Keratinocyte (primary cell): Measurements from ENCODE around the gene OOSP4A. TPM values are rescaled to one million over a fixed set of nuclear protein-coding genes. Genes with fewer than 3 reads are reported as not detected.

ENCODE experiments used
- DNase-seq: peaks from one replicate; pipeline ENCODE4 v3.0.0-alpha.2; 2011; ENCODE audit warnings: low read depth, missing footprints, low spot score
- FAIRE-seq: peaks from 2 replicates; lab custom pipeline; 2011; peaks lifted over from hg19 to GRCh38; lab: Jason Lieb, UNC
- H2AFZ ChIP-seq: 2 replicates; pipeline ENCODE4 v1.6.0; 2012; ENCODE audit warnings: low read length, control low read depth, inconsistent platforms; ENCODE audit not compliant: control insufficient read depth
- H3K27ac ChIP-seq: 2 replicates; pipeline ENCODE4 v1.5.1; 2011; ENCODE audit warnings: low read length; ENCODE audit not compliant: control insufficient read depth, insufficient read depth
- H3K27me3 ChIP-seq: 3 replicates; pipeline ENCODE4 v1.6.0; 2011; ENCODE audit warnings: low read length; ENCODE audit not compliant: control insufficient read depth, insufficient read depth; ENCODE audit errors: extremely low read depth
- H3K36me3 ChIP-seq, 2 experiments: 2 replicates in 1 of 2; 3 replicates in 1 of 2; pipeline ENCODE4 v1.5.1; 2011; ENCODE audit warnings: low read length in 2 of 2, mild to moderate bottlenecking in 1 of 2; ENCODE audit not compliant: control insufficient read depth in 2 of 2, insufficient read depth in 2 of 2; ENCODE audit errors: extremely low read depth in 1 of 2
- H3K4me1 ChIP-seq: 3 replicates; pipeline ENCODE4 v1.5.1; 2011; ENCODE audit warnings: low read length; ENCODE audit not compliant: control insufficient read depth, insufficient read depth; ENCODE audit errors: extremely low read depth
- H3K4me2 ChIP-seq: 3 replicates; pipeline ENCODE4 v1.6.0; 2011; ENCODE audit warnings: low read depth, low read length; ENCODE audit not compliant: control insufficient read depth, insufficient read depth; ENCODE audit errors: extremely low read depth
- H3K4me3 ChIP-seq, 3 experiments: fragments of 200-600 bp in 1 of 3; sonication (generic) in 1 of 3; 2 replicates in 2 of 3; 3 replicates in 1 of 3; pipeline ENCODE4 v1.5.1; 2011 to 2016; ENCODE audit warnings: low read length in 3 of 3, mild to moderate bottlenecking in 3 of 3, control low read depth in 2 of 3, inconsistent platforms in 1 of 3, low read depth in 1 of 3, mixed read lengths in 1 of 3, mixed run types in 1 of 3, moderate library complexity in 1 of 3; ENCODE audit not compliant: control insufficient read depth in 2 of 3, insufficient read depth in 2 of 3; ENCODE audit errors: extremely low read depth in 1 of 3
- H3K79me2 ChIP-seq: 2 replicates; pipeline ENCODE4 v1.6.0; 2012; ENCODE audit warnings: low read length; ENCODE audit not compliant: control insufficient read depth, insufficient read depth
- H3K9ac ChIP-seq: 3 replicates; pipeline ENCODE4 v1.6.0; 2011; ENCODE audit warnings: low read length; ENCODE audit not compliant: control insufficient read depth, insufficient read depth; ENCODE audit errors: extremely low read depth
- H3K9me1 ChIP-seq: 3 replicates; pipeline ENCODE4 v1.6.0; 2011; ENCODE audit warnings: low read length; ENCODE audit not compliant: control insufficient read depth, insufficient read depth; ENCODE audit errors: extremely low read depth
- H3K9me3 ChIP-seq: 2 replicates; pipeline ENCODE4 v1.5.1; 2012; ENCODE audit warnings: low read depth, low read length; ENCODE audit not compliant: control insufficient read depth
- H4K20me1 ChIP-seq: 3 replicates; pipeline ENCODE4 v1.6.0; 2011; ENCODE audit warnings: low read length; ENCODE audit not compliant: control insufficient read depth, insufficient read depth; ENCODE audit errors: extremely low read depth
- CTCF ChIP-seq, 3 experiments: IDR thresholded peaks in 1 of 3; conservative IDR thresholded peaks in 1 of 3; optimal IDR thresholded peaks in 1 of 3; 2 replicates in 2 of 3; 3 replicates in 1 of 3; pipeline versions ENCODE3 to v1.5.1; 2011; ENCODE audit warnings: low read length in 3 of 3, mild to moderate bottlenecking in 3 of 3, moderate library complexity in 2 of 3, control low read depth in 1 of 3, inconsistent platforms in 1 of 3; ENCODE audit not compliant: insufficient read depth in 2 of 3; ENCODE audit errors: extremely low read depth in 1 of 3
- EZH2 ChIP-seq: IDR thresholded peaks from one replicate; pipeline ENCODE4 v1.6.1; 2012; ENCODE audit warnings: inconsistent platforms, mild to moderate bottlenecking, low read length, moderate library complexity
- dilution Hi-C: fragments of 300-500 bp; cut with MboI; formaldehyde crosslinking; loops from one replicate; pipeline ENCODE4 v1.7.0; 2020; ENCODE audit warnings: low sequenced_read_pairs; ENCODE audit not compliant: extremely low pct_ligation_motif_present
- polyA minus RNA-seq, 3 experiments: library from RNA; depleted of rRNA, polyadenylated mRNA; stranded (reverse); fragments of >200 nt; gene quantifications; 1 replicate in 1 of 3; 2 replicates in 1 of 3; 3 replicates in 1 of 3; pipeline ENCODE4 v1.2.3, GENCODE V29; 2011
- polyA plus RNA-seq, 5 experiments: library from polyadenylated mRNA; depleted of rRNA in 3 of 5; stranded (reverse) in 3 of 5; stranded (forward) in 1 of 5; unstranded in 1 of 5; fragments of >200 nt; gene quantifications; 1 replicate in 1 of 5; 2 replicates in 3 of 5; 3 replicates in 1 of 5; pipeline versions ENCODE4 v1.2.1 to v1.2.3, GENCODE V29; 2011 to 2012; ENCODE audit warnings: missing spikeins in 2 of 5, low read depth in 1 of 5, low replicate concordance in 1 of 5

OOSP4A gene
- polyA plus RNA-seq (not detected in 3 replicates), polyA minus RNA-seq (not detected in 3 replicates)
- polyA plus RNA-seq (2011; ENCODE audit: low read depth) = 0.50 TPM
- polyA plus RNA-seq (2011; cell fraction: cytosol; rRNA removed) = not detected in 2 replicates
- polyA plus RNA-seq (2011; cell fraction: nucleus; rRNA removed) = not detected in 2 replicates
- not detected in 2 replicates for polyA plus RNA-seq (2012; ENCODE audit: low replicate concordance)
- not detected for polyA minus RNA-seq (2011; cell fraction: cytosol; rRNA and poly(A)+ RNA removed)
- polyA minus RNA-seq (2011; cell fraction: nucleus; rRNA and poly(A)+ RNA removed) = not detected in 2 replicates

DNA sequence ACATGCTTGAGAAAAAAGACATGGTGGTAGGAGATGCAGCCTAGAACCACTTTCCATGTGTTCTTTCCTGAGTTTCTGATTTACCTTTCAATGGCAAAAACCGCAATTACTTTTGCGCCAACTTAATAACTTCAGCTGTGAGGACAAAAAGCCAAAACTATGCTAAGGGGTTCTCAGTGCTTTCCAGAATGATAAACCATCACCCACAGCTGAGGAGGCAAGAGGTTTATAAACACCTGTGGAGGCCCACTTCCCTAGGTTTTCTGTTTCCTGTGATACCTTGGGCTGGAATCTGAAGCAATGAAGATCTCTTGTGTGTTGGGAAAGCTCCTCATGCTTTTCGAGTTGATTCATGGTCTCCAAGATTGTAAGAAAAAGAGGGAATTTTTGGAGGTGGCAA, at the start of gene OOSP4A:
TSS of gene OOSP4A (plus strand) at position 301 of the 400 bp plus-strand sequence. CDS start at position 301, 0 bp downstream.
- H3K36me3 ChIP-seq = no peaks in the 10 kb centered on the region

DNA sequence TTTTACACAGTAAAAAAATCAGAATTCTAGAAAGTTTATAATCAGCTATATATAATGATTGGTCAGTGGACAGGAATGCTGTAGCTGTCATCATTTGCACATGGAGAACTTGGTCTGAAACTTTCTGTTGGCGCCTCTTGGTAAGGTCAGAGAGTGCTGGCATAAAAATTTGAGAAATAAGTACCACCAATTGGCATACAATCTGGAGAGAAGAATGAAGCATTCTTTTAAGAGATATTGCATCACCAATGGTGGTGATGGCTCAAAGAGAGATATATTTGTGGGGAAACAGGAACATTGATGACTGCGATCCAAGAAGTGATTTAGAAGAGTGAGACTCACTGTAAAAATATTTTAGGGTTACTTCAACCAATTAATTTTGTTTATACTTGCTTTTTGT, 45.4 kb upstream of the OOSP4A start:
- Histone ChIP-seq H2AFZ (no peak overlapping the region), H3K36me3 (no peaks in the 10 kb centered on the region), H3K4me2 (no peak overlapping the region), H3K27me3 (no peaks in the 10 kb centered on the region), H4K20me1 (no peaks in the 10 kb centered on the region), H3K79me2 (no peaks in the 10 kb centered on the region), H3K4me1 (peaks cover 6% of the 10 kb centered on the region), H3K27ac (no peak overlapping the region), H3K9me1 (no peaks in the 10 kb centered on the region), H3K4me3 (no peak overlapping the region), H3K9ac (no peak overlapping the region), H3K9me3 (peaks cover 5% of the 10 kb centered on the region)
- no peak for TF ChIP-seq CTCF (optimal IDR thresholded peaks at IDR 0.05 in 1 of 3, IDR thresholded peaks at IDR 0.05 in 1 of 3, conservative IDR thresholded peaks at IDR 0.05 in 1 of 3; ENCODE audit: extremely low read depth in 1 of 3, insufficient read depth in 2 of 3, low read length in 3 of 3)
- TF ChIP-seq EZH2 = no peak
- FAIRE-seq (no peak), DNase-seq (no peak)
- dilution Hi-C loops = no loop called here

More for the DNA sequence above, at the start of gene OOSP4A:
- Histone ChIP-seq H4K20me1 (no peaks in the 10 kb centered on the region), H3K27me3 (no peaks in the 10 kb centered on the region), H3K9ac (no peak within 1 kb of the TSS), H2AFZ (no peak within 1 kb of the TSS), H3K79me2 (no peaks in the 10 kb centered on the region), H3K4me3 (no peak within 1 kb of the TSS), H3K4me2 (no peak within 1 kb of the TSS), H3K9me3 (no peaks in the 10 kb centered on the region), H3K9me1 (no peaks in the 10 kb centered on the region), H3K4me1 (no peaks in the 10 kb centered on the region), H3K27ac (no peak within 1 kb of the TSS)
- no peak for FAIRE-seq
- no peak for DNase-seq
- dilution Hi-C loops = no loop called here
- TF ChIP-seq EZH2 (no peak), CTCF (optimal IDR thresholded peaks at IDR 0.05 in 1 of 3, IDR thresholded peaks at IDR 0.05 in 1 of 3, conservative IDR thresholded peaks at IDR 0.05 in 1 of 3; ENCODE audit: extremely low read depth in 1 of 3, insufficient read depth in 2 of 3, low read length in 3 of 3) (no peak)
